GM19351 (cell line): ENCODE measurements around the gene DOCK1.
"Not testable (repeated sequence)": the region's sequence is repeated elsewhere in the genome, so short reads cannot be mapped to it uniquely, and the experiment has no call there.

ENCODE experiments used
- ATAC-seq: cut with Tn5 transposase; IDR thresholded peaks from one replicate; pipeline ENCODE4 v1.9.1; 2021; ENCODE audit warnings: mild to moderate bottlenecking, moderate library complexity; ENCODE audit not compliant: unreplicated experiment

Gene DOCK1

GRCh38 chr10:126904818-126905701 is at the start of gene DOCK1:
TSS of gene DOCK1 (plus strand) at chr10:126905428. CDS start at chr10:126905518, 90 bp downstream.
- ATAC-seq, result no peak

GRCh38 chr10:126857178-126857806 is 47.9 kb upstream of the DOCK1 start:
- ATAC-seq, result no peak

DNA sequence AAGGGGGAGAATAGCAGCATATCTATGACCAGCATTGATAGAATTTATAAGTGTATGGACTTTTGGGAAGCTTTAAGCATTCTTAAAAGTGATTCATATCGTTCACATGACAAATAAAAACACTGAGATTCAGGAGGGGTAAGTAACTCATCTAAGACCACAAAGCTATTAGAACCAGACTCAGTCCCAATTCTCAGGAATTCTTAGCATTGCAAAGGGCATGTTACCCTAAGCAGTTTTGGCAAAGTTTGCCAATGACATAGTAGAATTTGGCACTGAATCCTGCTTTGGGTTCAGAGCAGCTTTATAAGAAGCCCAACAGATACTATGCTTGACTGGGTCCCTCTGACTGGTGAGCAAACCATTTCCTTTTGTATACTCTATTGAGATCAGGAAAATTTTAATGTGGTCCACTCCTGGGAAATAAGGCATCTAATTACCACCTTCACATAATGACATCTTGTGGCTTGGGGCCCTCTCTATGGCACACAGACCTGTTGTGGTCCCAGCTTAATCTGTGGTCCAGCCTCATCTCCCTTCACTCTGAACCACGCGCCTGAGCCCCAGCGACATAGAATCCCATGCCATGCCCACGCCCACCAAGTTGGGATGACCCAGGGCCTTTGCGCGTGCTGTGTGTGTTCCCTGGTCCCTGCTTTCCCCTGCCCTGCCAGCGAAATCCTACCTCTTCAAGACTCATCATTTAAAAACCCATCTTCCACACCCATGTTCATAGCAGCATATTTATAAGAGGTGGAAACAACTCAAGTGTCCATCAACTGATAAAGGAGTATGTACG is 37.5 kb upstream of the DOCK1 start:
- no peak for ATAC-seq

DNA sequence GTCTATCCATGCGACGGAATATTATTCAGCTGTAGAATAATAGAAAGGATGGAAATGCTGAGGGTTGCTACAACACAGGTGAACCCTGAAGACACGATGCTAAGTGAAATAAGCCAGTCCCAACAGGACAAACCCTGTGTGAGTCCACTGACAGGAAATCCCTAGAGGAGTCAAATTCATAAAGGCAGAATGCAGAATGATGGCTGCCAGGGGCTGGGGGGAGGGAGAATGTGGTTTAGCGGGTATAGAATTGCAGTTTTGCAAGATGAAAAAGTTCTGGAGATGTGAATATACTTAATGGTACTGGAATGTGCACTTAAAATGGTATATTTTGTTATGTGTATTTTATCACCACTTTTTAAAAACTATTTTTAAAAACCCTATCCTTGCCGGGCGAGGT is 36.9 kb upstream of the DOCK1 start:
- no peak for ATAC-seq

DNA sequence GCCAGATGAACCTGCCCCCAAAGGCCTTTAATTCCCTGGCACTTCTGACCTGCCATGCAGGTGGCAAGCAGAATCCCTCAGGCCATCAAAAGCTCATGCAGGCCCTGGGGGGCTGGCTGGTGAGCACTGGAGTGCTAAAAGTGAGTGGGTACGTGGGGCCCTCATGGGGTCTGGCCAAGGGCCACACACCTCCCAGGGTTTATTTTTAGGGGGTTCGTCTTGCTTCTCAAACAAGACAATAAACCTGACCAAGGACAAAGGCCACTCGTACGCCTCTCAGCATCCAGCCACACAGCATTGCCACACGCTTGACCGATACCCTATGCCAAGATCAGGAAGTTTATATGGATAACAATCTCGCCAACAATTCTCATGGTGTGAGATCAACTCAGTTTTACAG is 33.1 kb upstream of the DOCK1 start:
- no peak for ATAC-seq

DNA sequence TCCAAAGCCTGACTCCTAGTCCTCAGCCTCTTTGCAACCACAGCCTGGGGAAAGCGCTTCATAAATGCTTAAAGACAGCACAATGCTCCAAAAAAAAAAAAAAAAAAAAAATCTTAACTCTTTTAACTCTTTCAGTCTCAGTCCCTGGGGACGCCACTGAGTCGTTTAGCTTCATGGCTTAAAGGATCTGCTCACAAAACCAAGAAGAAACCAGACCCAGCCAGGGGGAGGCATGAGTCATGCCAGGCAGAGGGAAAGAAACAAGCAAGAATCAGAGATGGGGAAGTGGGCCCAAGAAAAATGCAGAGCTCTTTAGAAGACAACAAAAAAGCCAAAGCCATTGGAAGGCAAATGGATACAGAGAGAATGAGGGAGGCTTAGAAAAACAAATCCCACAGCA is 32.5 kb upstream of the DOCK1 start:
- no peak for ATAC-seq

- ATAC-seq, result no peak
Measured at GRCh38 chr10:126876456-126876855, 28.8 kb upstream of the DOCK1 start.

DNA sequence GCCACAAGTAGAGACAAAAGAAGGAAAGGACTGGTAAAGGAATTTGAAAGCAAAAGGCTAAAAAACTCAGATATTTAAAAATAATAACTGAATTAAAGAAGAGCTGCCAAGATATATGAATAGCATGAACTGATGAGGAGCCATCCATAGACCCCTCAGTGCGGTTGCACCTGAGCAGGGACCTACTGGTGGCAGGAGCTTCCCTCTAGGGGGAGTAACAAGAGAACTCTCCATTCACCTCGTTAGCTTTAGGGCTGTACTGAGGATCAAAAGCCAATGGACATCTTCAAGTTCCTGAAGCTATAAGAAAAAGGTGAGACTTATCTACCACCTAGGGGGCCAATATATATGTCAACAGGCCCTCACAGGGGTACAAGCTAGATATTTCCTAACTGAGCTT is 27.8 kb upstream of the DOCK1 start:
- no peak for ATAC-seq

GRCh38 chr10:126878594-126878993 is 26.6 kb upstream of the DOCK1 start:
- ATAC-seq, result no peak

GRCh38 chr10:126880926-126881325 is 24.3 kb upstream of the DOCK1 start:
- ATAC-seq, result no peak

GRCh38 chr10:126882055-126882454 is 23.2 kb upstream of the DOCK1 start:
- not testable (repeated sequence) for ATAC-seq

DNA sequence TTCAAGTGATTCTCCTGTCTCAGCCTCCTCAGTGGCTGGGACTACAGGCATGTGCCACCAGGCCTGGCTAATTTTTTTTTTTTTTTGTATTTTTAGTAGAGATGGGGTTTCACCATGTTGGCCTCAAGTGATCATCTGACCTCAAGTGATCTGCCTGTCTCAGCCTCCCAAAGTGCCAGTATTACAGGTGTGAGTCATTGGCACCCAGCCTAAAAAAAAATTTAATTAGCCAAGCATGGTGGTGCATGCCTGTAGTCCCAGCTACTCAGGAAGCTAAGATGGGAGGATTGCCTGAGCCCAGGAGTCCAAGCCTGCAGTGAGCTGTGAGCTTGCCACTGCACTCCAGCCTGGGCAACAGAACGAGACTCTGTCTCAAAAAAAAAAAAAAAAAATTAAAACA is 16.8 kb upstream of the DOCK1 start:
- ATAC-seq, result not testable (repeated sequence)

GRCh38 chr10:126889421-126889820 is 15.8 kb upstream of the DOCK1 start:
- no peak for ATAC-seq

GRCh38 chr10:126890797-126891196 is 14.4 kb upstream of the DOCK1 start:
- ATAC-seq, result not testable (repeated sequence)

GRCh38 chr10:126892226-126893175 is 12.7 kb upstream of the DOCK1 start:
- ATAC-seq, result no peak

DNA sequence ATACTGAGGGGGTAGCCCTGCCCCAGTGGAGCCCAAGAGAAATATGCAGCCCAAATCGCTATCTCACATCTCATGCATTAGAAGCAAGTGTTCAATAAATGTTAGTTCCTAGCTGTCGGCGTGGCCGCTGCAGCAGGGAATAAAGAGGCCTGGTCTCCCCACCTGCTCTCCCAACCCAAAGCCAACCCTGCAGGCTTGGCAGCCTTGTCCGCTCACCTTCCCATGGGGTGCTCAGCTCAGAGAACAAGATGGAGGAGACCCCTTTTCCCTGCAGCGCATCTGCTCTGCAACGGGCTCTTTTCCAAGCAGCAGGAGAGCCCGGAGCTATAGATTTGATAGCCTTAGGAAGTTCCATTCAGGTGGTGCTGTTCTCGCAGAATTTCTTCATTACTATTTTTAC is 12.0 kb upstream of the DOCK1 start:
- ATAC-seq, result no peak

- no peak for ATAC-seq
Measured at GRCh38 chr10:126893841-126894240, 11.4 kb upstream of the DOCK1 start.

DNA sequence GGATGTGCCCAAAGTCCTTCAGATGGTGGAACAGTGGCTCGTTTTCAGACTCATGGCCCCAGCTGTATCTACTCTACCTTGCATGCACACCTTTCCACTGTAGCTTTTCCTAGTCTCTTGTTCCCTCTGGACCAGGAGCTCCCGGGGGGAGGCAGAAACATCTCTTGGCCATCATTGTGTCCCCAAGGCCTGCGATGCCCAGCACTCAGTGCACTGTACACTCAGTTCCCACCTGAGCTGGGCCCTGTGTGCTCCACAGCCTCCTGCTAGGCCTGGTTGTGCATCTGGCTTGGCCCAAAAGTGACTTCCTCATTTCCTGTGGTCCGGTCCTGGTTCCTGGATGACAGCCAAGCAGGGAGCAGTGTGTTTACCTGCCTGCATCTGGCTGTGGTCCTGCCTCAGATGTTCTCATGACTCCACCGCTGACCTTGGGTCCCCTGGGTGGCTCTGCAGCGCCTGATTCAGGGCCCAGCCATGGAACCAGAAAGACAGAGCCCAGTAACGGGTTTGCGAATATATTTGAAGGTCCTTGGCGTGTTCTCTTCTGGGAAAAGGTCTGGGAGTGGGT is 9.9 kb upstream of the DOCK1 start:
- ATAC-seq, result no peak

- no peak for ATAC-seq
Measured at GRCh38 chr10:126898460-126898859, 6.8 kb upstream of the DOCK1 start.

GRCh38 chr10:126899529-126899928 is 5.7 kb upstream of the DOCK1 start:
- ATAC-seq, result not testable (repeated sequence)
